Adrenal gland (tissue), 5 donors: ENCODE results near the gene GMDS.

ENCODE experiments used
- CTCF ChIP-seq, 6 experiments: fragments of 450-650 bp in 4 of 6; fragments of 200-600 bp in 2 of 6; sonication (generic) in 1 of 6; IDR thresholded peaks; 1 replicate in 5 of 6; 2 replicates in 1 of 6; pipeline versions ENCODE4 v1.5.1 to v1.8.0; 2016 to 2021; ENCODE audit warnings: antibody characterized with exemption in 6 of 6, mild to moderate bottlenecking in 2 of 6, moderate library complexity in 1 of 6
- POLR2A ChIP-seq, 2 donors: fragments of 450-650 bp; IDR thresholded peaks; one replicate each; pipeline ENCODE4 v1.6.1; 2017; ENCODE audit warnings: antibody characterized with exemption in 2 of 2, mild to moderate bottlenecking in 2 of 2, moderate library complexity in 1 of 2
- donor health status: DM: no; HTN: no; CAD: no.

GRCh38 chr6:1589208-1589607, 656.2 kb downstream of the GMDS start:
- TF ChIP-seq CTCF (IDR thresholded peaks at IDR 0.05) (no peak), POLR2A (IDR thresholded peaks at IDR 0.05) (no peak)
